Lung (tissue), 12 donors: ENCODE results near the gene PCK1. TPM values are rescaled to one million over a fixed set of nuclear protein-coding genes. Genes with fewer than 3 reads are reported as not detected.

Experiments
- ATAC-seq: fragments of 200-7000 bp; cut with Tn5 transposase; one replicate; pipeline ENCODE4 v1.9.1; 2020; ENCODE audit warnings: moderate number of reproducible peaks; ENCODE audit not compliant: insufficient read depth, low FRiP score
- DNase-seq, 3 donors: peaks; one replicate each; pipeline ENCODE4 v3.0.0-alpha.2; 2013 to 2017
- H3K27ac ChIP-seq, 2 donors: one replicate each; pipeline ENCODE4 v1.5.1; 2013; ENCODE audit warnings: mild to moderate bottlenecking in 2 of 2, moderate library complexity in 2 of 2, control low read depth in 1 of 2, inconsistent platforms in 1 of 2, low read depth in 1 of 2, low read length in 1 of 2
- H3K27me3 ChIP-seq, 3 donors: one replicate each; pipeline ENCODE4 v1.5.1; 2013; ENCODE audit warnings: low read length in 2 of 3; ENCODE audit not compliant: control insufficient read depth in 3 of 3, insufficient read depth in 3 of 3
- H3K36me3 ChIP-seq, 4 donors: one replicate each; pipeline ENCODE4 v1.5.1; 2013; ENCODE audit warnings: low read length in 4 of 4, mild to moderate bottlenecking in 1 of 4, moderate library complexity in 1 of 4; ENCODE audit not compliant: control insufficient read depth in 4 of 4, insufficient read depth in 4 of 4
- H3K4me1 ChIP-seq, 5 donors: one replicate each; pipeline ENCODE4 v1.5.1; 2013; ENCODE audit warnings: low read length in 5 of 5, mild to moderate bottlenecking in 2 of 5, moderate library complexity in 1 of 5; ENCODE audit not compliant: control insufficient read depth in 5 of 5, insufficient read depth in 5 of 5
- H3K4me3 ChIP-seq: one replicate; pipeline ENCODE4 v1.5.1; 2013; ENCODE audit warnings: mild to moderate bottlenecking, control low read depth, moderate library complexity
- H3K9ac ChIP-seq, 2 donors: one replicate each; pipeline ENCODE4 v1.5.1; 2013; ENCODE audit warnings: low read length in 2 of 2, control low read depth in 1 of 2; ENCODE audit not compliant: insufficient read depth in 1 of 2
- H3K9me3 ChIP-seq, 4 donors: one replicate each; pipeline ENCODE4 v1.5.1; 2013; ENCODE audit warnings: low read length in 3 of 4, mild to moderate bottlenecking in 1 of 4, moderate library complexity in 1 of 4; ENCODE audit not compliant: control insufficient read depth in 4 of 4, insufficient read depth in 3 of 4
- CTCF ChIP-seq: IDR thresholded peaks from 2 replicates; pipeline ENCODE4 v1.5.1; 2012; ENCODE audit warnings: mild to moderate bottlenecking; ENCODE audit errors: control extremely low read depth, extremely low read depth
- WGBS, 2 donors: extraction: QIAGEN DNeasy Blood & Tissue Kit; methylation state at CpG; one replicate each; pipeline ENCODE4 v1.1.7; 2013; 5-methylcytosine and 5-hydroxymethylcytosine counted together
- polyA plus RNA-seq, 2 donors: library from polyadenylated mRNA; stranded (reverse); fragments of 200-250 nt; gene quantifications; one replicate each; pipeline ENCODE4 v1.2.1, GENCODE V29; 2013
- total RNA-seq, 2 donors: library from RNA; depleted of rRNA in 1 of 2; stranded (reverse); fragments of >200 nt in 1 of 2; gene quantifications; one replicate each; pipeline ENCODE4 v1.2.1, GENCODE V29; 2014 to 2021
- donor health status: control.
- donor health status: control.
- donor health status: Bipolar disorder and iron deficiency.
- donor health status: healthy.
- donor health status: DM: yes; HTN: yes; CAD: no.

The PCK1 gene
- total and polyA plus RNA-seq, 4 donors = 0.05 to 1.7 (median 0.55) TPM

- no peak for ATAC-seq
- DNase-seq = no peak
- Histone ChIP-seq H3K9me3 (no peaks in the 10 kb centered on the region), H3K27ac (no peak overlapping the region), H3K36me3 (no peaks in the 10 kb centered on the region), H3K27me3 (peaks cover 0 to 8% (median 0%) of the 10 kb centered on the region in 3 donors), H3K4me3 (no peak overlapping the region), H3K4me1 (no peaks in the 10 kb centered on the region), H3K9ac (no peak overlapping the region)
- TF ChIP-seq CTCF = no peak
- 87 to 95% methylated on average over 11 of the region's 11 CpGs for WGBS, 2 donors
Observed at GRCh38 chr20:57564951-57565642, 4.2 kb downstream of the PCK1 start.

GRCh38 chr20:57566399-57566798 is 5.5 kb downstream of the PCK1 start:
- DNase-seq = no peak
- Histone ChIP-seq H3K4me3 (no peak overlapping the region), H3K27ac (no peak overlapping the region), H3K9me3 (no peaks in the 10 kb centered on the region), H3K27me3 (peaks cover 0 to 8% (median 0%) of the 10 kb centered on the region in 3 donors), H3K4me1 (peaks cover 0 to 6% (median 0%) of the 10 kb centered on the region in 5 donors), H3K36me3 (no peaks in the 10 kb centered on the region), H3K9ac (no peak overlapping the region)
- no peak for TF ChIP-seq CTCF
- no peak for ATAC-seq
- 30 to 34% methylated on average over 1 of the region's 1 CpG for WGBS, 2 donors

DNA sequence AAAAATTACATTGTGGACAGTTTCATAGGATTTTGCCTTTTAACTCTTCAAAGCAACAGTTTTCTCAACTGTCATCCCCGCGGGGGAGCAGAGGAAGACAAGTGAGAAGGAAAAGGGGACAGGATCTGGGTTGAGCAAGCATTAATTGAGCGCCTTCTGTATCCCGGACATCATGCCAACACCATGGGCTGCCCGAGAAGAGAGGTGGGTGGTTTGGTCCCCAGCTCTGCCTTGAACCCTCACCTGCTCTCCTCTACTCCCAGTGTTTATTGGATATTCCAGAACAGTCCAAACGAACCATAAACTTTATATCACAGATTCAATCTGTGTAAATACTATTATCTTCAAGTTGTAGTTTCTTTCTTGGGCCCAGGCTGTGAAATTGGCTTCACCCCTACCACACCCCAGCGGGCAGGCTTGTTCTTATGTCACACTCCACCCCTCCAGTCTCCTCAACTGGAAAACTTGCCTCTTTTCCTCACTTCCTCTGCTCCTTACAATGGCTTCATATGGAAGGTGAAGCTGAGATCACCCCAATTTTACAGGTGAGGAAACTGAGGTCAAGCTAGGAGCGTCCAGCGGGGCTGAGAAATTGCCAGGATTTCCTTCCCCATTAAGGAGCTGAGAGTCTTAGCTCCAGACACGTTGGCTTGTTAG is 6.0 kb downstream of the PCK1 start:
- WGBS, 2 donors = 72% methylated on average over 10 of the region's 10 CpGs
- H3K9ac ChIP-seq = no peak overlapping the region
- H3K27ac ChIP-seq = no peak overlapping the region
- H3K4me1 ChIP-seq = peaks cover 0 to 6% (median 0%) of the 10 kb centered on the region in 5 donors
- no peaks in the 10 kb centered on the region for H3K9me3 ChIP-seq
- DNase-seq = no peak
- no peaks in the 10 kb centered on the region for H3K36me3 ChIP-seq
- ATAC-seq = no peak
- no peak overlapping the region for H3K4me3 ChIP-seq
- peaks cover 0 to 8% (median 0%) of the 10 kb centered on the region in 3 donors for H3K27me3 ChIP-seq
- TF ChIP-seq CTCF = no peak
